Liver (tissue), 3 donors: ENCODE data around the gene THADA.

Experiments used
- GABPA ChIP-seq, 2 donors: IDR thresholded peaks in 1 of 2; conservative IDR thresholded peaks in 1 of 2; 2 replicates each; pipeline ENCODE4 v1.6.1; 2016; ENCODE audit warnings: antibody characterized with exemption in 2 of 2, mild to moderate bottlenecking in 1 of 2, moderate library complexity in 1 of 2
- JUND ChIP-seq, 2 donors: IDR thresholded peaks; 2 replicates each; pipeline ENCODE4 v1.6.1; 2016; ENCODE audit warnings: antibody characterized with exemption in 2 of 2
- MAX ChIP-seq: IDR thresholded peaks from 2 replicates; pipeline ENCODE4 v1.6.1; 2016; ENCODE audit warnings: antibody characterized with exemption
- RAD21 ChIP-seq, 2 donors: IDR thresholded peaks; 2 replicates each; pipeline ENCODE4 v1.6.1; 2016; ENCODE audit warnings: antibody characterized with exemption in 2 of 2, mild to moderate bottlenecking in 2 of 2
- YY1 ChIP-seq: IDR thresholded peaks from 2 replicates; pipeline ENCODE4 v1.6.1; 2016; ENCODE audit warnings: antibody characterized with exemption, mild to moderate bottlenecking
- TF ChIP-seq, protein P1 (sequence below): fragments of 150-350 bp; IDR thresholded peaks from 2 replicates; pipeline ENCODE4 v1.5.1; 2017; ENCODE audit warnings: improper control_type of control experiment, low read depth, low read length; ENCODE audit not compliant: missing input control
- TF ChIP-seq, protein P2 (sequence below): IDR thresholded peaks from 2 replicates; pipeline ENCODE4 v1.6.1; 2016; ENCODE audit warnings: antibody characterized with exemption
- TF ChIP-seq, protein P3 (sequence below): IDR thresholded peaks from 2 replicates; pipeline ENCODE4 v1.6.1; 2016; ENCODE audit warnings: antibody characterized with exemption, mild to moderate bottlenecking
- TF ChIP-seq, protein P4 (sequence below): IDR thresholded peaks from 2 replicates; pipeline ENCODE4 v1.6.1; 2016; ENCODE audit warnings: antibody characterized with exemption
- donor health status: healthy.
- donor health status: healthy.

DNA sequence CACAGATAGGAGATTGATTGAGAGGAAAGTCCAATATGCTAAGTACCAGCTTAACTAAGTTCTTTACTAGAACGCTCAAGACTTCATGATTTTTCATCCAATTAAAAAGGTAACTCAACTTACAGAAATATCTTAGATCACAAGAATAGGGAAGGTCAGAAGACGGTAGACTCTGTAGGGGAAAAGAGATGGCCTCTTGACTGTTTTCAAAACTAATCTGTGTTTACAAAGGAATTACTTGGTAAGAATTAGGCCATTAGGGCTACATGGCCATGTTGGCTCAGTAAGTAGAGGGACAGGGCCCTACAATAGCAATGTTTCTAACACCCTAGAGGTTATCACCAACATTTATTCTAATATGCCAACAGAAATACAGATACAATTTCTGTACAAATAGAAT, 196.7 kb downstream of the THADA start:
- TF ChIP-seq, protein P1, sequence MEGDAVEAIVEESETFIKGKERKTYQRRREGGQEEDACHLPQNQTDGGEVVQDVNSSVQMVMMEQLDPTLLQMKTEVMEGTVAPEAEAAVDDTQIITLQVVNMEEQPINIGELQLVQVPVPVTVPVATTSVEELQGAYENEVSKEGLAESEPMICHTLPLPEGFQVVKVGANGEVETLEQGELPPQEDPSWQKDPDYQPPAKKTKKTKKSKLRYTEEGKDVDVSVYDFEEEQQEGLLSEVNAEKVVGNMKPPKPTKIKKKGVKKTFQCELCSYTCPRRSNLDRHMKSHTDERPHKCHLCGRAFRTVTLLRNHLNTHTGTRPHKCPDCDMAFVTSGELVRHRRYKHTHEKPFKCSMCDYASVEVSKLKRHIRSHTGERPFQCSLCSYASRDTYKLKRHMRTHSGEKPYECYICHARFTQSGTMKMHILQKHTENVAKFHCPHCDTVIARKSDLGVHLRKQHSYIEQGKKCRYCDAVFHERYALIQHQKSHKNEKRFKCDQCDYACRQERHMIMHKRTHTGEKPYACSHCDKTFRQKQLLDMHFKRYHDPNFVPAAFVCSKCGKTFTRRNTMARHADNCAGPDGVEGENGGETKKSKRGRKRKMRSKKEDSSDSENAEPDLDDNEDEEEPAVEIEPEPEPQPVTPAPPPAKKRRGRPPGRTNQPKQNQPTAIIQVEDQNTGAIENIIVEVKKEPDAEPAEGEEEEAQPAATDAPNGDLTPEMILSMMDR, result no peak
- TF ChIP-seq, protein P2, sequence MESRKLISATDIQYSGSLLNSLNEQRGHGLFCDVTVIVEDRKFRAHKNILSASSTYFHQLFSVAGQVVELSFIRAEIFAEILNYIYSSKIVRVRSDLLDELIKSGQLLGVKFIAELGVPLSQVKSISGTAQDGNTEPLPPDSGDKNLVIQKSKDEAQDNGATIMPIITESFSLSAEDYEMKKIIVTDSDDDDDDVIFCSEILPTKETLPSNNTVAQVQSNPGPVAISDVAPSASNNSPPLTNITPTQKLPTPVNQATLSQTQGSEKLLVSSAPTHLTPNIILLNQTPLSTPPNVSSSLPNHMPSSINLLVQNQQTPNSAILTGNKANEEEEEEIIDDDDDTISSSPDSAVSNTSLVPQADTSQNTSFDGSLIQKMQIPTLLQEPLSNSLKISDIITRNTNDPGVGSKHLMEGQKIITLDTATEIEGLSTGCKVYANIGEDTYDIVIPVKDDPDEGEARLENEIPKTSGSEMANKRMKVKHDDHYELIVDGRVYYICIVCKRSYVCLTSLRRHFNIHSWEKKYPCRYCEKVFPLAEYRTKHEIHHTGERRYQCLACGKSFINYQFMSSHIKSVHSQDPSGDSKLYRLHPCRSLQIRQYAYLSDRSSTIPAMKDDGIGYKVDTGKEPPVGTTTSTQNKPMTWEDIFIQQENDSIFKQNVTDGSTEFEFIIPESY, result no peak
- no peak for TF ChIP-seq RAD21 (IDR thresholded peaks at IDR 0.05)
- TF ChIP-seq JUND (IDR thresholded peaks at IDR 0.05), result no peak
- TF ChIP-seq, protein P3, sequence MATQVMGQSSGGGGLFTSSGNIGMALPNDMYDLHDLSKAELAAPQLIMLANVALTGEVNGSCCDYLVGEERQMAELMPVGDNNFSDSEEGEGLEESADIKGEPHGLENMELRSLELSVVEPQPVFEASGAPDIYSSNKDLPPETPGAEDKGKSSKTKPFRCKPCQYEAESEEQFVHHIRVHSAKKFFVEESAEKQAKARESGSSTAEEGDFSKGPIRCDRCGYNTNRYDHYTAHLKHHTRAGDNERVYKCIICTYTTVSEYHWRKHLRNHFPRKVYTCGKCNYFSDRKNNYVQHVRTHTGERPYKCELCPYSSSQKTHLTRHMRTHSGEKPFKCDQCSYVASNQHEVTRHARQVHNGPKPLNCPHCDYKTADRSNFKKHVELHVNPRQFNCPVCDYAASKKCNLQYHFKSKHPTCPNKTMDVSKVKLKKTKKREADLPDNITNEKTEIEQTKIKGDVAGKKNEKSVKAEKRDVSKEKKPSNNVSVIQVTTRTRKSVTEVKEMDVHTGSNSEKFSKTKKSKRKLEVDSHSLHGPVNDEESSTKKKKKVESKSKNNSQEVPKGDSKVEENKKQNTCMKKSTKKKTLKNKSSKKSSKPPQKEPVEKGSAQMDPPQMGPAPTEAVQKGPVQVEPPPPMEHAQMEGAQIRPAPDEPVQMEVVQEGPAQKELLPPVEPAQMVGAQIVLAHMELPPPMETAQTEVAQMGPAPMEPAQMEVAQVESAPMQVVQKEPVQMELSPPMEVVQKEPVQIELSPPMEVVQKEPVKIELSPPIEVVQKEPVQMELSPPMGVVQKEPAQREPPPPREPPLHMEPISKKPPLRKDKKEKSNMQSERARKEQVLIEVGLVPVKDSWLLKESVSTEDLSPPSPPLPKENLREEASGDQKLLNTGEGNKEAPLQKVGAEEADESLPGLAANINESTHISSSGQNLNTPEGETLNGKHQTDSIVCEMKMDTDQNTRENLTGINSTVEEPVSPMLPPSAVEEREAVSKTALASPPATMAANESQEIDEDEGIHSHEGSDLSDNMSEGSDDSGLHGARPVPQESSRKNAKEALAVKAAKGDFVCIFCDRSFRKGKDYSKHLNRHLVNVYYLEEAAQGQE, result no peak
- TF ChIP-seq, protein P4, sequence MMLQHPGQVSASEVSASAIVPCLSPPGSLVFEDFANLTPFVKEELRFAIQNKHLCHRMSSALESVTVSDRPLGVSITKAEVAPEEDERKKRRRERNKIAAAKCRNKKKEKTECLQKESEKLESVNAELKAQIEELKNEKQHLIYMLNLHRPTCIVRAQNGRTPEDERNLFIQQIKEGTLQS, result no peak
- no peak for TF ChIP-seq YY1
- no peak for TF ChIP-seq MAX
- no peak for TF ChIP-seq GABPA (IDR thresholded peaks at IDR 0.05 in 1 of 2, conservative IDR thresholded peaks at IDR 0.05 in 1 of 2)
